NOMO-1 (cell line): ENCODE data around the gene CFAP45.

ENCODE experiments used
- DNase-seq, 2 experiments: peaks; one replicate each; lab custom pipeline; 2025; ENCODE audit not compliant: unreplicated experiment in 2 of 2; lab: John Stamatoyannopoulos, UW

The CFAP45 gene

DNA sequence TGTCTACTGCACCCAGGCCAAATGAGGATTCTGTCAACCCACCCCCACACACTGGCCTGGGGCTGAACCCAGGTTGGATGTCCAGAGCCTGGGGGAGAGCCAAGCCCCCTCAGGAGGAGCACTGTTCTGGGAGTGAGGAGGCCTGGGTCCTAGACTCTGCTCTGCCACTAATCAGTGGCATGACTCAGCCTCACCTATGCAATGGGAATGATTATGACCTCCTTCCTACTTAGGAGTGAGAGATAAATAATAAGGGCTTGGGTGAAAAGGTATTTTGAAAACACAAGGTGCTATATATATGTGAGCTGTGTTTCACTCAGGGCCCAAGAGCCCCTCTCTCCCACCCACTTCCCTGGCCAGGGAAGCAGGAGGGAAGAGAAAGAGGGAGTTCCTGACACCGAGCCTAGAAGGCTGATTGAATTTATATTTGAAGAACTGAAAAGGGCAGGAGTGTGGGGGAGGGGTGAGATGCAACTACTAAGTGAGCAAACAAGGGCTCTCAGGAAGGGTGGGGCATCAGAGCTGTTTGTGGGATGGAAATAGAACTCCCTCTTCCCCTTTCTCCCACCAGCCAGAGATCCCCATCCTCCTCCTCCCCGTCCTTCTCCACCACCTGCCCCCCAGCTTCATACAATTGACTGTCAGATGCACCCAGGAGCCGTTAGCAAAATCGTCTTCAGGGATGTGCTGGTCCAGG, 37.2 kb upstream of the CFAP45 start:
- peak; percentile 66 to 75 for DNase-seq

DNA sequence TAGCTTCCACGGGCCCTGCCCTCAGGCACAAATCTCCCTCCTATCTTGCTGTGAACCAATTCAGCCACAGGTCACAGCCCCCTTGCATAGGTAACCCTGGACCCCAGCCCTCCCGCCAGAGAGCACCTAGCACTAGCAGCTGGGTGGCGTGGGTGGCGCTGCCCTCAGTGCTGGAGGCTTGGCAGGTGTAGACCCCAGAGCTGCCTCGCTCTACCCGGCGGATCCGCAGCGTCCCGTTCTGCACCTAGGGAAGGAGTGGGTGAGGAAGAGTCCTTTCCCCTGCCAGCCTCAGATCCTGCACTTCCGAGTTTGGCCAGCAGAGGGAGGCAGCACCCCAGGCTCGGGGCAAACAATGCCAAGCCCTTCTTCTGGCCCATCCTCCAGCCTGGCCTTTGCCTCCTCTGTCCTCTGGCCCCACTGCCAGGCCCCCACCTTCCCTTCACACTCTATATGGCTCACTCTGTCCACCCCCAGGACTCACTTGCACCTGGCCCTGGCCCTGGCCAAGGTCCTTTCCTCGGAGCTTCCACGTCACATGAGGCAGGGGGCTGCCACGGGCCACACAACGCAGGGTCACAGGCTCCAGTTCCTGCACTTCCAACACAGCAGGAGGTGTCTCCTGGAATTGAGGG, 36.4 kb upstream of the CFAP45 start:
- peak; percentile 61 to 73 for DNase-seq

DNA sequence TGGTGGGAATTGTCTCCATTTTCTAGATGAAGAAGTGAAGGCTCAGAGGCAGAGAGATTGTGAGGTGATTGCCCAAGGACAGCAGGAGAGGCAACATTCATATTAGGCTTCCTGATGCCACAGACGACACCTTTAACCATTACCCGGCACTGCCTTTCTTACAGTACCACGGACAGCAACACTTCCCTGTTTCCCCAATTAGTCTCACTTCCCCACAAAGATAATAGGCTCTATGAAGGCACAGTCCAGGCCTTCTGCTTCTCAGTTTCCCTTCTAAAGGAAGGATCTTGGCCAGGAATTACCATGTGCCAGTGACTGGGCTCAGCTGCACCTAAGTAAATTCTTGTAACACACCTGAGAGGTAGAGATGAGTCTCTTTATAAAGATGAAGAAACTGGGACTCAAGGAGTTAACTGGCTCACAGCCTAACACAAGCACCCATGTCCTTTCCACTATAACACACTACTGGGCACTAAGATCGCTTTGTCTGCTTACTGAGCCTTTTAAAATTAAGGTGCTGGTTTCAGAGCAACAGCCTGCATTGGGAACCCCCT, 35.8 kb upstream of the CFAP45 start:
- peak; percentile 42 to 83 for DNase-seq

DNA sequence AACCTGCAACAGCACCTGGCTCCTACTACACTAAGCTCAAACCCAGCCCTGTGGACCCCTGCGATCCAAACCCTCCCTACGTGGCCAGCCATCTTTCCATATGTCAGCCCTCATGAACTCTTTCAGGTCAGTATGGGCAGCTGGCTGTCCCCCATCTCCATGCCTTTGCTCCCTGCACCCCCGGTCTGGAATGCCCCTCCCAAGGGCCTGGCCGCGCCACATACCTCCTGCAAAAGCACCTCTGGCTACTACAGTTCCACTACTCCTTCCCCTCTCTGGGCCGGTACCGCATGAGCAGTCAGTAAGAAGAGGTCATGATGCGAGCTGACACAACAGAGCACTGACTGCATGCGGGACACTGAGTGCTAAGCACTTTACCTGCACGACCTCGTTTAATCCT, 35.3 kb upstream of the CFAP45 start:
- no peak for DNase-seq

DNA sequence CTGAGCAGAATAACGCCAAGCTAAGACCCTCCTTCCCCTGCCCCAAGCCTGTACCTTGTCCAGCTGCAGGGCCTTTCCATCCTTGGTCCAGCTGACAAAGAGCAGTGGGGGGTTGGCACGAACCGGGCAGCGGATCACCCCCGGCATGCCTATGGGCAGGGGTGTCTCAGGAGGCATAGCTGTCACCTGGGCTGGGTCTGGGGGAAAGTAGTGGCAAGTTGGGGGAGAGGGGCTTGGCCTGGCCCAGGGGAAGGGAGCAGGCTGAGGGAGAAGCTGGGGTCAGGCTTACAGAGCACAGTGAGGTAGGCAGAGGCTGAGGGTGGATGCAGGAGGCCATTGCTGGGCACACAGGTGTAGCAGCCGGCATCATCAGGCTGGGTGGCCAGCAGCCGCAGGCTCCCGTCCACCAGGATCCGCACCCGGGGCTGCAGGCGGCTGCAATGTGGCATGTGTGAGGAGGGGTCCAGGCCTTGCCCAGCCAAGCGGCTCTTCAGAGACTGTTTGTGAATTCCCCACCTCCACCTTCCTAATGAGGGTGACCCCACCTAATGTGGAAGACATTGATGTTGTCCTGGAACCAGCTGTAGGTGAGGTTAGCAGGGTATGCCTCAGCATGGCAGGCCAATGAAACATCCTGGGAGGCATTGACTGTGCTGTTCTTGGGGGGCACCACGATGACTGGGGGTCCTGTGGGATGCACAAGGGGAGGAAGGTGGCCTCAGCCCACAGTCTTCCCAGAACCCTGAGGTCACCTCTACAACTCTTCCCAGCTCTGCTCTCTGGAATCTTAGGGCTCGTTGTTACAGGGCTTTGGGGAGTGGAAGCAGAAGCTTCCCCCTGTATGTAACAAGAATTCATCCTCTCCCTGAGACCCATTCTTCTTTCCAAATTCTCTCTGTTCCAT, 34.4 kb upstream of the CFAP45 start:
- DNase-seq, result no peak

DNA sequence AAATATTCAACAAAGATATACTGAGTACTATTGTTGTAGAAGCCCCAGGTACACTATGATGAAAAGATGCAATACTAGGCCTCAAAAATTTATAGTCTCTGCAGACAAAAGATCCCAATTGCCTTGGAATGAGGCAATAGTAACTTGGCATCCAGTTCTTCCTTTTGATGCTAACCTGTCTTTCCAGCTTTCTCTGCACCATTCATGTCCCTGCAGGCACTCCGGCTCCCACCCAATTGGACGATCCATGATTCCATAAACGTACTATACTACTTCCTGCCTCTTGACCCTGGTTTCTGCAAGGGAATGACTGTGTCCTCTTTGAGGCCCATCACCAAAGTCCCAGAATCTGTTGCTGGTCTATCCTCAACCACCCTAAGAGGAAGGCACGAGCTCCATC, 33.4 kb upstream of the CFAP45 start:
- no peak for DNase-seq

DNA sequence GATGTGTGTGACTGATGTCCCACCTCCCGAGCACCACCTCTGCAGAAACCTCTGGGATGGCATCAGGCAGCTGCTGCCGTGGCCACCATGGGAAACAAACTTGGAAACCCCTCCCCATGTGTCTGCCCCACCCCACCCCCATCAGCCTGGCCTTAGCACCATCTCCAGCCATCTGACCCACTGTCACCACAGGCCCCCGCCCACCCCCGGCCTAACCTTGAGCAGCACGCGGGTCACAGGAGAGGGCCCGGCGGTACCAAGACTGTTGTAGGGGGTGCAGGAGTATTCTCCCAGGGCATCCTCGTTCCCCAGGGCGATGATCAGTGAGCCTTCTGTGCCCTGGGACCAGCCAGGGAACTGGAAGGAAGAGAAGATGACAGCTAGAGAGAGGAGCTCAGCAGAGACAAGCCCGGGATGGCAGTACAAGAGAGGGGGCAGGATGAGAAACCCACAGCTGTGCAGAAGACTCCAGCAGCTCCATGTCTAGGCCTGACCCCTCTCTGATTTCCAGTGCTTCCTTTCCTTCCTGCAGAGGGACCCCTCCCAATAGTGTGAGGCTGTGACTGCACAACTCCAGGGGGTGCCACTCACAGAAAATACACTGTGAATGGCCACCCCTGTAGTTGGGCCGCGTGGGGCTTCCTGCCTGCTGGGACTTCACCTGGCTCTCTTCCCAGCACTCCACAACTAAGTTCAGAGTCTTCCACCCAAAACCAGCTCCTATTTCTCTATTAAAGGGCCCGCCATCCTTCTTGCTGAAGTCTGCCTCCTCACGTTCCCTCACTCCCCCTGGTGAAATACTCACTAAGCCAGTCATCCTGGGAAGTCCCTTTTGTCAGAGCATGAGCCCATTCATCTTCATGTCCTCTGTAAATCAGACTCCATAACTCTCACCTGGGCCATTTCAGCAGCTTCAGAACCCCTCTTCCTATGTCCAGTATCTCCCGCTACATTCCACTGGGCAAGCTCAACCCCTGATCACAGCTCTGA, 32.6 kb upstream of the CFAP45 start:
- DNase-seq, result no peak

DNA sequence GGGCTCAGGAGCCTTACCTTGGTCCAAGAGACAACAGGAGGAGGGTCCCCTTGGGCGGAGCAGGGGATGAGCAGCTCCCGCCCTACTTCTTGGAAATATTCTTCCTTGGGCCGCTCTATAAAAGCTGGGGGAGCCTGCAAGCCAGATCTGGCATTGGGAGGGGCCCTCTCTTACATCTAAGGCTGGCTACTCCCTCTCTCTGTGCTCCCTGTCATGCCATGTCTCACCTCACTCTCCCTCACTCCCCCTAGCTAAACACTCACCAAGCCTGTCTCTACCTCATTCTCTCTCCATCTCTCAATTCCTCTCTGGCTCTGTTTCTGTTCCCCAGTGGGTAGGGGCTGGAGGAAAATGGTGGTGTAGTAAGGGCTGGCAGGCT, 31.8 kb upstream of the CFAP45 start:
- DNase-seq, result no peak

DNA sequence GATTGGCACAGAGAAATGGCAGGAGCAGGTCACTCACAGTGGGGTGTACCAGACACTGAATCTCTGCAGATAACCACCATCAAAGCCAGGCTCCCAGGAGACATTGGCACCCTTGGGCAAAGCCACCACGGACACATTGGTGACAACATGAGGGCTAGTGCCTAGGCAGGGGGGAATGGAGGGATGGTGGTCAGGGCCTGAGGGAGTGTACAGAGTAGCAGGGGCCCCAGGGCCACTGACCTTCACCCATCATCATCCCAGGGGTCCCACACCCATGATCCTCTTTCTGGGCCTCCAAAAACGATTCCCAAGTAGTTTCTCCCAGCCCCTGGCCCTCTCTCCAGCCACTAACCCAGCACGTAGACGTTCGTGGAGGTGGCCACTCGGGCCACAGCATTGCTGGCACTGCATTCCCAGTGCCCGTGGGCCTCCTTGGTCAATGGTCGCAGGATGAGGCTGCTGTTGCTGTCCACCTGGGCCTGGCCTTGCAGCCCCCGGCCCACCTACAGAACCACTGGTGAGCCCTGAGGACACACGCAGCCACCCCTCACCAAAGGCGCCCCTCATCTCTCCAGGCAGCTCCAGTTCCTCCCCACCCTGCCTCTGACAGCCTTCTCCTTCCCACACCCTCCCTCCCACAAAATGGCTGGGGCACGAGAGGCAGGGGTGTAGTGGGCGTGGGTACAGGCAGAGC, 31.3 kb upstream of the CFAP45 start:
- DNase-seq, result no peak

DNA sequence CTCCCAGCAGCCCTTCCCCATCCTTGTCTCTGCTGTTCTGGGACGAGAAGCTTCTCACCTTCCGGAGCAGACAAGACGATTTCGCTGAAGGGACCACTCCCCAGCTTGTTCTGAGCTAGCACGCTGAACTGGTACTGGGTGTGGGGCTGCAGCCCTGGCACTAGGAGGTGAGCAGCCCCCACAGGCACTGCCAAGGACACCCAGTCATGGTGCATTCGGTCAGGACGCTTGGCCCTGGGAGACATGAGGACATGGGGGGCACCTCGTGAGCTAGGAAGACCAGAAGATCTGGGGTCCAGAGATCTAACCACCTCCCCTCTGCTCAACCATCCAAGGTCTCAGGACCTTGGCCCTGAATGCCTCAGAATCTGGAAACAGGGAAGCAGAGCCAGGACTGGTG, 30.7 kb upstream of the CFAP45 start:
- no peak for DNase-seq

DNA sequence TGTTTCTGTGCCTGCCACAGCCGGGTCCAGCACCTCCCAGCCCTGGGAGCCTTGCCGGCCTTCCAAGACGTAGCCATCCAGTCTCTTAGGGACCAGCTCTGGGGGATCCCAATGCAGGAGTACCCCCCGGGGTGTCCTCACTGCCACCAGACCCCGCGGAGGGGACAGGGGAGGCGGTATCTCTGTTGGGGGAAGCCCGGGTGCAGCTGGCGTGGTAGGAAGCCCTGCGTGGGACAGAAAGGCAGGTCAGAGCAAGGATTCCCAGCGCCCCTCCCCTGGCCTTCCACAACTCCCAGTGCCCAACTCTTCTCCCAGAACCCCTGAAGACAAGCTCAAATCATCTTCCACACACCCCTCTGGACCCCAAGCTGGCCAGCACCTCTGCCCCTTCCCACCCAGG, 30.3 kb upstream of the CFAP45 start:
- no peak for DNase-seq

DNA sequence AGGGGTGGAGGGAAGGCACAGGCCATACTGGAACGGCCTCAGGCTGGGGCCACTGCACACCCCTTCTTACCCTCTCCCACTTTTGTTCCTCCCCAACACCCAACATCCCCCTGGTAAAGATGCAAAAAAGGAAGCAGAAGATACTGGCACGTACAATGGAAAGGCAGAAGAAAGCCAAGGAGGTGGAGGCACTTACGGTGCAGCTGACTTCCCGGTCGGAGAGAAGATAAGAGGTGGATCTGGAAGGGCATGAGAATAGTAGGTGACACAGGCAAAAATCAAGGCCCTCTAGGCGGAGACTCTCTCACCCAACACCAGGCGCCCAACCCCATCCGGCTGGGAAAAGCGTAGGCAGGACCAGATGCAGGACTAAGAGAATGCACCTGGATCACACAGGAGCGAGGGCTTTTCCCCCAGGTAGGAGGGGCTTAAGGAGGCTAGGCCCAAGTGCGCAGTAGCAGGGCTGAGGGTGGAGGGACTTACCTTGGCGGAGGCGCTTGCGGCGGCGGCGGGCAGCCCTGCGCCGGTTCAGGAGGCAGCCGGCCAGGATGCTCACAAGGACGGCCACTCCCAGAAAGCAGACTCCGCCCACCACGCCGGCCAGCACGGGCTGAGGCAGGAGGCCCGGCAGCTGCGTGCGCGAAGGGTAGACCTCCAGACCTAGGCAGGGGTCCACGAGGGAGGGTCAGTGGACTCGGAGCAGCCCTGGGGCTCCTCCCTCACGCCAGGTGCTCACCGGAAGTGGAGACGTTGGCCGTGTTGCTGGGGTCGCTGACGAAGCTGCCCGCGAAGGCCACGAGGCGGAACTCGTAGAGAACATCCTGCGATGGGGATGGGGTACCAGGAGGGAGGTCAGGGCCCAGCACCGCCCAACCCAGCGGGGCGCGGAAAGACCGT, 29.4 kb upstream of the CFAP45 start:
- no peak for DNase-seq

DNA sequence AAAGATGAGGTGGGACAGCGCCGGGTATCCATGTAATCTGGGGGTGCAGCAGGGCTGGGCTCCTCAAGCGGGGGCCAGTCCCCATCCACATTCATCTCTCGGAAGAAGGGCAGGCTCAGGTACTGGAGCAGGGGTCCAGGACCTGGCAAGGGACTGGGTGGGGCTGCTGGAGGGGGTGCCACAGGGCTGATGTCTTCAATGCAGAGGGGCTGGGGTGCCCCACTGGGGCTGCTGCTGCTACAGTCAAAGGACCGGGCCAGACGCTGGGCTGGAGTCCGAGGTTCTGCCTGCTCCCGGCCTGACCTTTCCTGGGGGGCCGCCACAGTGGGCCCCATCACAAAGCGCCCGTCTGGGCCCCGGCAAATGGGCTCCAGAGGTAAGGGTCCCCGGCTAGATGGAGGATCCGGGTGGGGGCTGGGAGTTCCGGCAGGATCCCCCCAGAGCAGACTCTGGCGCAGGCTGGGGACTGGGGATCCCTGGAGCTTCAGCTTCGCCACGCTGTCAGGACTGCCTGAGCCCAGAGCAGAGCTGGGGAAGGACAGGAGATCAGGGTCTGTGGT, 28.6 kb upstream of the CFAP45 start:
- DNase-seq, result no peak

DNA sequence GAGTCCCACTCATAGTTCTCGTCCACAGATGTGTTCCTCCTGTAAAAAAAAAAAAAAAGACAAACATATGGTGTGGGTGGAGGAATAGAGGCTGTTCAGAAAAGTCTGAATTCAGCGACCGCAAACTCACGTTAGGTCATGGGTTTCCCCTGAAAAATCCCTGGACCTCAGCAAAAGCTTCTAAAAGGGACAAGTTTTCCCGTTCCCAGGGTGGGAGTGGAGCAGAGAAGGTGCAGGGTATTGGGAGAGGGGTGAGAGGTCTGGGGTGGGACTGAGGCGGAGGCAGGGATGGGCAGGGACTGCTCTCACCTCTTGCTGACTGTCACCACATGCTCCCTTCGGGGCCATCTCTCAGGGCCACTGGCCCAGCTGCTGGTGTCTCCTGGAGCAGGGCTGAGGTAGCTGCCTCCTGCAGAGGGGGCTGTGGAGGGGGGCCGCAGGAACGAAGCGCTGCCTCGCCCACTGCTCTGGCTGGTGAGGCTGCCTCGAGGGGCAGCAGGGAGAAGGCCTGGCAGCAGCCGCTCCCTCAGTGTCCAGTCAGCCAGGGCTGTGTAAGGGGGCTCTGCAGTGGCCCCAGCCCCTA, 28.0 kb upstream of the CFAP45 start:
- no peak for DNase-seq

DNA sequence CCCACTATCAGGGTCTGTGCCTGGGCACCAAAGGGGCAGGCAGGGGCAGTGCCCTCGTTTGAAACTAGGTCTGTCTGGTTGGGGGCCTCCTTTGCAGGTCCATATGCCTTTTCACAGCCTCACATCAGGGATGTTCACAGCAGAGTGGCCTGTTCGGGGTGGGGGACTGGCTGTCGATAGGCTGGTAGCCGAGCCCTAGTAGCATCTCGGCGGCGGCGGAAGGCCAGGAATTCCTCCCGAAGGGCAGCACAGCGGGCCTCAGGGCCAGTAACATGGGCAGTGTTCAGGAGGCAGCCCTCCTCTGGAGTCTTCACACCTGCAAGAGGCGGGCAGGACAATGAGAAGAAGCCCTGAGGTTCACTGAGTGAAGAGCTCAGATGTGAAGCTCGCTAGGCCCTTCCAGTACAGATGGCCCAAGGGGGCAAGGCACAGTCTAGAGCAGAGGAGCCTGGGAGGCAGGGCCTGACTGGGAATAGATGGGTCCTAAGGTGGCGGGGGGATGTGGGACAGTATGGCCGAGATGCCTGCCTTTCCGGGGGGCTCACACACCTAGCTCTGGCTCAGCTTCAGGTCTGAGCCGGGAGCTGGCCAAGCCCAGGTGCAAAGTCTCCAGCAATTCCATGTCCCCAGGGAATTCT, 27.4 kb upstream of the CFAP45 start:
- DNase-seq, result no peak

DNA sequence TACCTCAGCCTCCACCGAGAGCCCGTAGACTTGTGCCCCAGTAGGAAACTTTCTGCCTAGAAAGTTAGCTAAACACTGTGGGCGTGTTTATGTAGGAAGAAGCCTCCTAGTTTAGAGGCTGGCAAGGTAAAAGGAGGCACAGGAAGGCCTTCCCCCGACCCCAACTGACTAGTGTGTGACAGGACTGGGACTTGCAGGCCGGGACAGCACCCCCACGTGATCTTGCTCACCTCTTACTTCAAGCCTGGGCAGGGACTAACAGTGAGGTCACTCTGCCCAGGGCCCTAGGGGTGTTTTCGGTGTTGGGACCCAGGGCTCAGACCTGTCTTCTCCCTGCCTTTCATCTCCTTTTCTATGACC, 25.7 kb upstream of the CFAP45 start:
- no peak for DNase-seq
